ENCODE data around the gene DOCK2. TPM values are rescaled to one million over a fixed set of nuclear protein-coding genes. Genes with fewer than 3 reads are reported as not detected.

DOCK2 gene
- total and polyA plus RNA-seq, 2 of the 8 experiments (the other 6 are each of a cell fraction or from before 2014, with no cell fraction given), result 3.9 to 5.7 TPM

- TF ChIP-seq HDAC6 (IDR thresholded peaks at IDR 0.05; ENCODE audit: low read depth, low read length) (no peak), PHF8 (conservative IDR thresholded peaks at IDR 0.05; ENCODE audit: low read depth, low read length) (no peak), KDM5A (IDR thresholded peaks at IDR 0.05; ENCODE audit: low read length) (no peak), GTF2F1 (IDR thresholded peaks at IDR 0.05; ENCODE audit: borderline replicate concordance, low read depth, low read length) (no peak), KDM1A (IDR thresholded peaks at IDR 0.05; ENCODE audit: borderline replicate concordance, low read length) (no peak), BACH1 (IDR thresholded peaks at IDR 0.05; ENCODE audit: low read length) (no peak), RNF2 (IDR thresholded peaks at IDR 0.05; ENCODE audit: borderline replicate concordance, low read depth, low read length, missing control alignments, poor library complexity, severe bottlenecking) (no peak), EGR1 (IDR thresholded peaks at IDR 0.05; ENCODE audit: borderline replicate concordance, low read depth, low read length) (no peak)
Measured at GRCh38 chr5:170105642-170106611, 468.9 kb downstream of the DOCK2 start, which contains the start of gene FOXI1 (continued).
